Heart right ventricle (tissue), 16 donors: ENCODE measurements around the gene AP2A2. TPM values are rescaled to one million over a fixed set of nuclear protein-coding genes. Genes with fewer than 3 reads are reported as not detected.

Experiments
- ATAC-seq, 8 donors: fragments of 200-7000 bp; cut with Tn5 transposase; one replicate each; pipeline ENCODE4 v1.9.1; 2020; ENCODE audit warnings: mild to moderate bottlenecking in 8 of 8, moderate library complexity in 8 of 8, moderate number of reproducible peaks in 1 of 8
- DNase-seq, 2 donors: peaks; one replicate each; pipeline ENCODE4 v3.0.0-alpha.2; 2020
- H3K27ac ChIP-seq, 10 donors: fragments of 200-600 bp; sonication (generic) in 2 of 10; one replicate each; pipeline versions ENCODE4 v1.5.0 to v1.8.0; 2020 to 2022; ENCODE audit warnings: mild to moderate bottlenecking in 3 of 10
- H3K27me3 ChIP-seq, 7 donors: fragments of 200-600 bp; one replicate each; pipeline ENCODE4 v1.8.0; 2021 to 2022; ENCODE audit warnings: mild to moderate bottlenecking in 2 of 7
- H3K36me3 ChIP-seq, 9 donors: fragments of 200-600 bp; sonication (generic) in 1 of 9; one replicate each; pipeline versions ENCODE4 v1.5.0 to v1.8.0; 2020 to 2022; ENCODE audit warnings: mild to moderate bottlenecking in 2 of 9
- H3K4me1 ChIP-seq, 9 donors: fragments of 200-600 bp; sonication (generic) in 1 of 9; one replicate each; pipeline versions ENCODE4 v1.5.0 to v1.8.0; 2020 to 2022; ENCODE audit warnings: mild to moderate bottlenecking in 4 of 9
- H3K4me3 ChIP-seq, 10 donors: fragments of 200-600 bp; sonication (generic) in 2 of 10; one replicate each; pipeline versions ENCODE4 v1.5.0 to v1.8.0; 2020 to 2022; ENCODE audit warnings: mild to moderate bottlenecking in 7 of 10, moderate library complexity in 2 of 10
- H3K9me3 ChIP-seq, 11 donors: fragments of 200-600 bp in 10 of 11; sonication (generic) in 2 of 11; one replicate each; pipeline versions ENCODE4 v1.5.0 to v1.8.0; 2013 to 2022; ENCODE audit warnings: mild to moderate bottlenecking in 2 of 11, control low read depth in 1 of 11, moderate library complexity in 1 of 11
- CTCF ChIP-seq, 9 donors: fragments of 200-600 bp; sonication (generic) in 2 of 9; IDR thresholded peaks; one replicate each; pipeline versions ENCODE4 v1.5.0 to v1.8.0; 2021 to 2022; ENCODE audit warnings: antibody characterized with exemption in 9 of 9, mild to moderate bottlenecking in 5 of 9, moderate library complexity in 1 of 9
- WGBS, 2 donors: extraction: QIAGEN DNeasy Blood & Tissue Kit; methylation state at CpG; one replicate each; pipeline ENCODE4 v1.1.7; 2013; ENCODE audit warnings: inconsistent platforms in 1 of 2; 5-methylcytosine and 5-hydroxymethylcytosine counted together
- intact Hi-C, 10 donors: fragments of 100-400 bp; cut with DNase I; formaldehyde crosslinking; loops; one replicate each; pipeline versions ENCODE4 v1.11.1 to v1.14.2; 2022
- polyA plus RNA-seq, 2 donors: library from polyadenylated mRNA; stranded (reverse); fragments of 200-250 nt; gene quantifications; one replicate each; pipeline ENCODE4 v1.2.3, GENCODE V29; 2013
- total RNA-seq, 10 donors: library from RNA; stranded (reverse); fragmentation: NEBNext Ultra II Directional in 3 of 10; extraction: Animal tissue kit (Norgen Biotek cat#: 25700) in 3 of 10; gene quantifications; one replicate each; pipeline versions ENCODE4 v1.2.1 to v1.2.4, GENCODE V29; 2021 to 2023
- donor health status: Arrhythmogenic right ventricular cardiomyopathy.
- donor health status: ischemic (EF 13 %, LVEDD 7.1; RV severe dilation, severe dysfunction).
- donor health status: healthy with polysubstance abuse.
- donor health status: DM: no; HTN: yes; CAD: no.
- donor health status: DM: no; HTN: no; CAD: no.
- donor health status: ischemic (EF 25% LVEDD 6.9; RV normal size, moderate dysfunction).
- donor health status: ischemic (EF 25% LVEDD 5.7; RV mildly dilated, moderate dysfunction).
- donor health status: healthy.
- donor health status: DM: yes; HTN: yes; CAD: no.
- donor health status: Ischemic cardiomyopathy.
- donor health status: ischemic (EF 35%, LVEDD 5.7; RV mildly dilated, moderate dysfunction).
- donor health status: nonischemic (EF 11% LVEDD 7.7; RV severe dilation, severe dysfunction).
- donor health status: DM: yes; HTN: yes; CAD: no.
- donor health status: PGD.
- donor health status: ischemic (EF 29% LVEDD 5.4; RV normal size, mild dysfunction).
- donor health status: nonischemic (EF 23%, LVEDD 6.1; RV moderate dilation, normal function).

The AP2A2 gene
- total and polyA plus RNA-seq, 12 donors: 24.3 to 58.4 (median 37.4) TPM

- H3K9me3 ChIP-seq: no peaks in the 10 kb centered on the region
- no peaks in the 10 kb centered on the region for H3K27me3 ChIP-seq
- peak overlapping the region in 1 of 10 donors; percentile 36 for H3K27ac ChIP-seq
- 96 to 97% methylated on average over 11 of the region's 11 CpGs for WGBS, 2 donors
- DNase-seq: no peak
- H3K4me1 ChIP-seq: peaks cover 8 to 90% (median 68%) of the 10 kb centered on the region in 9 donors
- H3K36me3 ChIP-seq: peaks cover 0 to 28% (median 0%) of the 10 kb centered on the region in 9 donors
- intact Hi-C loops: loop anchor here in 4 of 10 donors (5.0 to 10.0 kb wide), 4 partner anchors 48 to 125 kb away; no protein-coding TSS in a partner anchor
- ATAC-seq: no peak
- no peak overlapping the region for H3K4me3 ChIP-seq
- no peak for TF ChIP-seq CTCF (IDR thresholded peaks at IDR 0.05)
Observed at GRCh38 chr11:929405-929804, 3.7 kb downstream of the AP2A2 start.

- ATAC-seq (peak in 4 of 8 donors; percentile 28 to 41 (median 36)), DNase-seq (no peak)
- peaks cover 4 to 83% (median 70%) of the 10 kb centered on the region in 9 donors for H3K4me1 ChIP-seq
- 31 to 64% methylated on average over 3 of the region's 3 CpGs for WGBS, 2 donors
- peak overlapping the region in 7 of 10 donors; percentile 21 to 78 (median 44) for H3K27ac ChIP-seq
- no peak for TF ChIP-seq CTCF (IDR thresholded peaks at IDR 0.05)
- intact Hi-C loops: loop anchor here in 1 of 10 donors (10.0 kb wide), 1 partner anchor 123 kb away; no protein-coding TSS in a partner anchor
- no peaks in the 10 kb centered on the region for H3K27me3 ChIP-seq
- peaks cover 0 to 28% (median 0%) of the 10 kb centered on the region in 9 donors for H3K36me3 ChIP-seq
- H3K4me3 ChIP-seq: no peak overlapping the region
- H3K9me3 ChIP-seq: no peaks in the 10 kb centered on the region
Observed at GRCh38 chr11:931385-931784, 5.7 kb downstream of the AP2A2 start.

- TF ChIP-seq CTCF (IDR thresholded peaks at IDR 0.05): no peak
- H3K27ac ChIP-seq: peak overlapping the region in 9 of 10 donors; percentile 27 to 78 (median 66)
- ATAC-seq (peak in 7 of 8 donors; percentile 60 to 75 (median 71)), DNase-seq (no peak)
- peaks cover 0 to 25% (median 0%) of the 10 kb centered on the region in 9 donors for H3K36me3 ChIP-seq
- peaks cover 4 to 83% (median 65%) of the 10 kb centered on the region in 9 donors for H3K4me1 ChIP-seq
- intact Hi-C loops: loop anchor here in 1 of 10 donors (10.0 kb wide), 1 partner anchor 122 kb away; no protein-coding TSS in a partner anchor
- H3K4me3 ChIP-seq: no peak overlapping the region
- 45 to 61% methylated on average over 4 of the region's 4 CpGs for WGBS, 2 donors
- no peaks in the 10 kb centered on the region for H3K27me3 ChIP-seq
- no peaks in the 10 kb centered on the region for H3K9me3 ChIP-seq
Observed at GRCh38 chr11:932435-932834, 6.8 kb downstream of the AP2A2 start.

- ATAC-seq: peak in 7 of 8 donors; percentile 20 to 48 (median 34)
- 49 to 59% methylated on average over 14 of the region's 14 CpGs for WGBS, 2 donors
- TF ChIP-seq CTCF (IDR thresholded peaks at IDR 0.05): no peak
- intact Hi-C loops: loop anchor here in 1 of 10 donors (10.0 kb wide), 1 partner anchor 122 kb away; no protein-coding TSS in a partner anchor
- no peaks in the 10 kb centered on the region for H3K27me3 ChIP-seq
- peak overlapping the region in 2 of 10 donors; percentile 4 to 15 for H3K4me3 ChIP-seq
- H3K27ac ChIP-seq: peak overlapping the region in 9 of 10 donors; percentile 3 to 78 (median 66)
- no peaks in the 10 kb centered on the region for H3K9me3 ChIP-seq
- H3K36me3 ChIP-seq: peaks cover 0 to 24% (median 0%) of the 10 kb centered on the region in 9 donors
- H3K4me1 ChIP-seq: peaks cover 4 to 83% (median 62%) of the 10 kb centered on the region in 9 donors
- DNase-seq: no peak
Observed at GRCh38 chr11:933142-933851, 7.6 kb downstream of the AP2A2 start.
